GM21619 (cell line): ENCODE results near the gene OOSP3.

Experiments used
- ATAC-seq: cut with Tn5 transposase; IDR thresholded peaks from one replicate; pipeline ENCODE4 v1.9.1; 2021; ENCODE audit not compliant: unreplicated experiment

Gene OOSP3

GRCh38 chr11:59943997-59944714 is 65.6 kb downstream of the OOSP3 start:
- no peak for ATAC-seq

GRCh38 chr11:59944720-59945119 is 66.1 kb downstream of the OOSP3 start:
- no peak for ATAC-seq
